Chondrocyte (in vitro differentiated cells): ENCODE measurements around the gene GSG1L. TPM values are rescaled to one million over a fixed set of nuclear protein-coding genes. Genes with fewer than 3 reads are reported as not detected.
"Not testable (repeated sequence)": the region's sequence is repeated elsewhere in the genome, so short reads cannot be mapped to it uniquely, and the experiment has no call there.

ENCODE experiments used
- DNase-seq: peaks from one replicate; pipeline ENCODE4 v3.0.0; 2021; ENCODE audit warnings: mixed read lengths, low spot score
- H3K27ac Mint-ChIP-seq: one replicate; pipeline ENCODE4 v1.8.0; 2021; ENCODE audit warnings: mild to moderate bottlenecking, moderate library complexity, mixed read lengths; ENCODE audit not compliant: unreplicated experiment
- H3K27me3 Mint-ChIP-seq: 2 replicates; pipeline ENCODE4 v1.8.0; 2021; ENCODE audit warnings: low read depth, mixed read lengths
- H3K36me3 Mint-ChIP-seq: 2 replicates; pipeline ENCODE4 v1.8.0; 2021; ENCODE audit warnings: low read depth, mixed read lengths
- H3K4me1 Mint-ChIP-seq: 2 replicates; pipeline ENCODE4 v1.8.0; 2021; ENCODE audit warnings: low read depth, mild to moderate bottlenecking, mixed read lengths
- H3K4me3 Mint-ChIP-seq: one replicate; pipeline ENCODE4 v1.8.0; 2021; ENCODE audit warnings: mild to moderate bottlenecking, moderate library complexity, mixed read lengths; ENCODE audit not compliant: unreplicated experiment
- H3K9me3 Mint-ChIP-seq: 2 replicates; pipeline ENCODE4 v1.8.0; 2021; ENCODE audit warnings: low read depth, mixed read lengths
- CTCF ChIP-seq: fragments of 200-600 bp; sonication (generic); IDR thresholded peaks from 2 replicates; pipeline ENCODE4 v1.5.0; 2021; ENCODE audit warnings: antibody characterized with exemption, mild to moderate bottlenecking, moderate library complexity
- total RNA-seq: library from RNA; stranded (reverse); gene quantifications from 3 replicates; pipeline ENCODE4 v1.2.1, GENCODE V29; 2021

GSG1L gene
- total RNA-seq, 1 donor from 2014 or later: not detected

GRCh38 chr16:27890866-27891265 is 172.6 kb downstream of the GSG1L start:
- Mint-ChIP-seq H3K4me1 (no peaks in the 10 kb centered on the region), H3K4me3 (no peak overlapping the region), H3K27ac (no peak overlapping the region), H3K9me3 (no peaks in the 10 kb centered on the region), H3K27me3 (peaks cover 44% of the 10 kb centered on the region), H3K36me3 (no peaks in the 10 kb centered on the region)
- TF ChIP-seq CTCF: no peak
- DNase-seq: no peak

GRCh38 chr16:27890006-27890405 is 173.5 kb downstream of the GSG1L start:
- no peak for DNase-seq
- peaks cover 39% of the 10 kb centered on the region for H3K27me3 Mint-ChIP-seq
- no peaks in the 10 kb centered on the region for H3K4me1 Mint-ChIP-seq
- TF ChIP-seq CTCF: no peak
- no peaks in the 10 kb centered on the region for H3K36me3 Mint-ChIP-seq
- no peak overlapping the region for H3K4me3 Mint-ChIP-seq
- no peaks in the 10 kb centered on the region for H3K9me3 Mint-ChIP-seq
- no peak overlapping the region for H3K27ac Mint-ChIP-seq

- no peak overlapping the region for H3K27ac Mint-ChIP-seq
- H3K4me1 Mint-ChIP-seq: no peaks in the 10 kb centered on the region
- no peaks in the 10 kb centered on the region for H3K36me3 Mint-ChIP-seq
- H3K9me3 Mint-ChIP-seq: peaks cover 5% of the 10 kb centered on the region
- DNase-seq: no peak
- peaks cover 16% of the 10 kb centered on the region for H3K27me3 Mint-ChIP-seq
- no peak for TF ChIP-seq CTCF
- no peak overlapping the region for H3K4me3 Mint-ChIP-seq
These were observed 179.9 kb downstream of the GSG1L start for GRCh38 chr16:27883576-27883975.

- no peak for DNase-seq
- Mint-ChIP-seq H3K4me3 (no peak overlapping the region), H3K27ac (no peak overlapping the region), H3K9me3 (peaks cover 12% of the 10 kb centered on the region), H3K36me3 (peaks cover under 1% of the 10 kb centered on the region), H3K4me1 (no peaks in the 10 kb centered on the region), H3K27me3 (peaks cover 7% of the 10 kb centered on the region)
- no peak for TF ChIP-seq CTCF
These were observed 183.2 kb downstream of the GSG1L start for GRCh38 chr16:27880287-27880686.

- Mint-ChIP-seq H3K36me3 (peaks cover 2% of the 10 kb centered on the region), H3K4me1 (no peaks in the 10 kb centered on the region)
These were observed 183.8 kb downstream of the GSG1L start for GRCh38 chr16:27879601-27880247.

GRCh38 chr16:27872627-27873026 is 190.9 kb downstream of the GSG1L start:
- H3K36me3 Mint-ChIP-seq, H3K27me3 Mint-ChIP-seq, H3K4me3 Mint-ChIP-seq, H3K27ac Mint-ChIP-seq, H3K4me1 Mint-ChIP-seq, DNase-seq: not testable (repeated sequence)
- H3K9me3 Mint-ChIP-seq: peaks cover 16% of the 10 kb centered on the region

More at GRCh38 chr16:27879601-27880247, 183.8 kb downstream of the GSG1L start:
- no peak overlapping the region for H3K27ac Mint-ChIP-seq
- DNase-seq: no peak
- H3K27me3 Mint-ChIP-seq: peaks cover 9% of the 10 kb centered on the region
- peaks cover 18% of the 10 kb centered on the region for H3K9me3 Mint-ChIP-seq
- TF ChIP-seq CTCF: no peak
- H3K4me3 Mint-ChIP-seq: no peak overlapping the region
